ENCODE measurements around the gene CHRNE.

DNA sequence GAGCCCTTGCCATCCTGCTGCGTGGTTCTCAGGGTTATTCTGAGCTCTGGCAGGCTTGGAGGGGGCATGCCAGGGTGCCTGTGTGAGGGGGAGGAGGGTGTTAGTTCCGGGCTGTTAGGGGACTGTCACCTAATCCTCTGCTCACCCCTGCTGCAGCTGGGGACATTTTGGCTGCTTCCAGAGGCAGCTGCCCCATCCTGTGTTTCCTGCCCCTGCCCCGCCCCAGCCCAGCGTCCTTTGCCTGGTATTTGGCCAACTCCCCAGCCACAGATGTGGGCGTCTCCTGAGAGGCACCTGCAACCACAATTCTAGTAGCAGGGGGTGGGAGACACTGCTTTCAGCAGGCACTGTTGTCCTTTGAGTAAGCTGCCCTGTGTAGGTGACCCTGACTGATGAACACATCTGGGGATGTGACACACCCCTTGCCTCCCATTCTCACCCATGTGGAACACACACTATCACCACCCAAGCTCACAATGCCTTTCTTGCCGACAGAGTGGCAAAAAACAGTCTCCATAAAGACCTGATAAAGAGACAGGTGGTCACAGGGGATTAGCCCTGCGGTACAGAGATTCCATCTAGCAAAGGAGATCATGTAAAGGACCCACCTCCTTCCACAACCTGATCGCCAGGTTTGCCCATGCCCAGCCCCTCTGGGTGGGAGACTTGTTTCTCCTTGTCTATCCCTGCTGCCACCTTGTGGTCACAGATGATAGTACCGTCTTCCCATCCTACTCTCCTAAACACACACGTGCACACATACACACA lies at the start of gene CHRNE:
- TF ChIP-seq, protein P1, sequence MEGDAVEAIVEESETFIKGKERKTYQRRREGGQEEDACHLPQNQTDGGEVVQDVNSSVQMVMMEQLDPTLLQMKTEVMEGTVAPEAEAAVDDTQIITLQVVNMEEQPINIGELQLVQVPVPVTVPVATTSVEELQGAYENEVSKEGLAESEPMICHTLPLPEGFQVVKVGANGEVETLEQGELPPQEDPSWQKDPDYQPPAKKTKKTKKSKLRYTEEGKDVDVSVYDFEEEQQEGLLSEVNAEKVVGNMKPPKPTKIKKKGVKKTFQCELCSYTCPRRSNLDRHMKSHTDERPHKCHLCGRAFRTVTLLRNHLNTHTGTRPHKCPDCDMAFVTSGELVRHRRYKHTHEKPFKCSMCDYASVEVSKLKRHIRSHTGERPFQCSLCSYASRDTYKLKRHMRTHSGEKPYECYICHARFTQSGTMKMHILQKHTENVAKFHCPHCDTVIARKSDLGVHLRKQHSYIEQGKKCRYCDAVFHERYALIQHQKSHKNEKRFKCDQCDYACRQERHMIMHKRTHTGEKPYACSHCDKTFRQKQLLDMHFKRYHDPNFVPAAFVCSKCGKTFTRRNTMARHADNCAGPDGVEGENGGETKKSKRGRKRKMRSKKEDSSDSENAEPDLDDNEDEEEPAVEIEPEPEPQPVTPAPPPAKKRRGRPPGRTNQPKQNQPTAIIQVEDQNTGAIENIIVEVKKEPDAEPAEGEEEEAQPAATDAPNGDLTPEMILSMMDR (IDR thresholded peaks at IDR 0.05) = peak; percentile 51 to 88 (median 74)
- no peak for TF ChIP-seq POLR2A (IDR thresholded peaks at IDR 0.05)
